Right lung (tissue), 5 donors: ENCODE measurements around the gene CD82. TPM values are rescaled to one million over a fixed set of nuclear protein-coding genes. Genes with fewer than 3 reads are reported as not detected.
"Not testable (repeated sequence)": the region's sequence is repeated elsewhere in the genome, so short reads cannot be mapped to it uniquely, and the experiment has no call there.

Experiments used
- DNase-seq, 2 donors: peaks; one replicate each; pipeline ENCODE4 v3.0.0-alpha.2; 2013
- polyA plus RNA-seq, 5 donors: library from polyadenylated mRNA; unstranded; fragments of 120-200 nt; gene quantifications; one replicate each; pipeline versions ENCODE4 v1.2.1 to v1.2.3, GENCODE V29; 2013; ENCODE audit warnings: inconsistent platforms in 1 of 5, low replicate concordance in 1 of 5; ENCODE audit not compliant: insufficient read length in 5 of 5, insufficient read depth in 1 of 5

CD82 gene
- polyA plus RNA-seq, 5 donors, result 36.7 to 106 (median 48.2) TPM

- DNase-seq, result no peak
These were observed 64.4 kb downstream of the CD82 start for GRCh38 chr11:44629732-44630345.

GRCh38 chr11:44630511-44631210 is 65.2 kb downstream of the CD82 start:
- no peak for DNase-seq

- no peak for DNase-seq
These were observed 66.4 kb downstream of the CD82 start for GRCh38 chr11:44631831-44632230.

GRCh38 chr11:44632466-44633123 is 67.1 kb downstream of the CD82 start:
- no peak for DNase-seq

- DNase-seq, result no peak
These were observed 68.2 kb downstream of the CD82 start for GRCh38 chr11:44633641-44634040.

- DNase-seq, result peak; percentile 57 to 66
These were observed 69.2 kb downstream of the CD82 start for GRCh38 chr11:44634401-44635281.

GRCh38 chr11:44637487-44637886 is 72.0 kb downstream of the CD82 start:
- no peak for DNase-seq

- DNase-seq, result no peak
These were observed 72.6 kb downstream of the CD82 start for GRCh38 chr11:44638032-44638431.

- DNase-seq, result no peak
These were observed 77.8 kb downstream of the CD82 start for GRCh38 chr11:44643217-44643616.

- DNase-seq, result no peak
These were observed 80.4 kb downstream of the CD82 start for GRCh38 chr11:44645827-44646226.

GRCh38 chr11:44647255-44647955 is 81.9 kb downstream of the CD82 start:
- DNase-seq, result not testable (repeated sequence)

- no peak for DNase-seq
These were observed 82.6 kb downstream of the CD82 start for GRCh38 chr11:44648109-44648508.

GRCh38 chr11:44651535-44652155 is 86.2 kb downstream of the CD82 start:
- DNase-seq, result no peak

- no peak for DNase-seq
These were observed 87.6 kb downstream of the CD82 start for GRCh38 chr11:44652901-44653644.

- DNase-seq, result no peak
These were observed 88.6 kb downstream of the CD82 start for GRCh38 chr11:44654057-44654456.

- DNase-seq, result no peak
These were observed 89.1 kb downstream of the CD82 start for GRCh38 chr11:44654596-44654995.

GRCh38 chr11:44657836-44658505 is 92.5 kb downstream of the CD82 start:
- DNase-seq, result no peak

GRCh38 chr11:44658506-44658850 is 93.0 kb downstream of the CD82 start:
- no peak for DNase-seq

- no peak for DNase-seq
These were observed 94.2 kb downstream of the CD82 start for GRCh38 chr11:44659641-44660040.

GRCh38 chr11:44660535-44660934 is 95.1 kb downstream of the CD82 start:
- not testable (repeated sequence) for DNase-seq
